Measurements from ENCODE around the gene SH2D3C. TPM values are rescaled to one million over a fixed set of nuclear protein-coding genes. Genes with fewer than 3 reads are reported as not detected.
A peak's percentile ranks its signal among the peaks of the same experiment; 100 is the strongest.

Gene SH2D3C
- total RNA-seq, 4 donors from 2014 or later, result 7.1 to 33.6 (median 17.2) TPM

- ATAC-seq (ENCODE audit: low FRiP score) (no peak), DNase-seq (ENCODE audit: low spot score) (no peak)
- TF ChIP-seq CTCF (IDR thresholded peaks at IDR 0.05), result no peak
Measured at GRCh38 chr9:127794001-127794791, 15.7 kb upstream of the SH2D3C start.

DNA sequence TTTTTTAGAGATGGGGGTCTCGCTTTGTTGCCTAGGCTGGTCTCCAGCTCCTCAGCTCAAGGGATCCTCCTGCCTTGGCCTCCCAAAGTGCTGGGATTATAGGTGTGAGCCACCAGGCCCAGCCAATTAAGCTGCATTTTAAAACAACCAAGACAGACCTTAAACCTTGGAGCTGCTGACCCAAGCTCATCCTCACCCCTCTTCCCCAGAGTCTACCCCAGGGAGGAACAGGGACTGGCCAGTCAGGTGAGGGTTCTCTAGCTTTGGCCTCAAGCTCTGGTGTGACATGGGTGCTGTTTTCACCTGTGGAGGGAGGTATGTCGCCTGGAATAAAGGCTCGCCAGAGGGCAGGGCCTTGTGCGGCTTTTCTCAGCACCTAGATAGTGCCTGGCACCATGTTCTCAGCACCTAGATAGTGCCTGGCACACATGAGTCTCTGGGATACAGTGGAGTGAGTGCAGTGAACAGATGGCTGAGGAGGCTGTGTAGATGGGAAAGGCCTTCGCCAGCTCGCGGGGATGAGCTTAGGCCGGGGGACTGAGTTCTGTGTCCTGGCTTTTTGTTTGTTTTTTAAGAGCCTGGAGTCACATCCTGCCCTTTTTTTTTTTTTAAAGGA lies 14.7 kb upstream of the SH2D3C start:
- TF ChIP-seq CTCF (IDR thresholded peaks at IDR 0.05), result no peak
- ATAC-seq (ENCODE audit: low FRiP score) (no peak), DNase-seq (ENCODE audit: low spot score) (no peak)

DNA sequence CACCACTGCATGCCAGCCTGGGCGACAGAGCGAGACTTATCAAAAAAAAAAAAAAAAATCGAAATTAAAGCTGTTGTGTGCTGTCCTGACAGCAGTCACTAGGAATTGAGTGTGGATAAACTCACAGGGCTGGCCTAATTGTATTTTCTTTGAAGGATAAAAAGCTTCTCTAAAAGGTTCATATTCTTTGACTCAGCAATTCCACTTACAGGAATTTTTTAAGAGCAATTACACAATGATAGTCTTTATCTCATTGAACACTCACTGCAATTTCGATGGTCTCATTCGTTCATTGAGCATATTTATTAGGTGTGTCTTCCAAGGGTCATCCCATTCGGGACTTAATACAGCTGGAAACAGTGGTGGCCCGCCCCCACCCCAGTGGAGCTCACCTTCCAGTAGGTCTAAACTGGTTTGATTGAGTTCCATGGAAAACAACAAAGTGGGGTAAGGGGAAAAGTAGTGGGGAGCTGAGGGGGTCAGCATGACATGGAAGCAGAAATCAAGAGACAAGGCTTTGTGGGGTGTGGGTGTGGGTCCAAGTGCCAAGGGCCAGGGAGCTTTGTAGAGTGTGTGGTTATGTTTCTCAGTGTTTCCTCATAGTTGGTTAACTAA lies 14.1 kb upstream of the SH2D3C start:
- DNase-seq (ENCODE audit: low spot score), result no peak
- no peak for TF ChIP-seq CTCF (IDR thresholded peaks at IDR 0.05)

GRCh38 chr9:127791085-127791484 lies 12.6 kb upstream of the SH2D3C start:
- TF ChIP-seq CTCF (IDR thresholded peaks at IDR 0.05), result no peak
- DNase-seq (ENCODE audit: low spot score) (no peak), ATAC-seq (ENCODE audit: low FRiP score) (no peak)

More for the DNA sequence above, 14.1 kb upstream of the SH2D3C start:
- ATAC-seq (ENCODE audit: low FRiP score), result peak; percentile 43

GRCh38 chr9:127790094-127790855 lies 11.8 kb upstream of the SH2D3C start:
- no peak for DNase-seq (ENCODE audit: low spot score)
- ATAC-seq (ENCODE audit: low FRiP score), result no peak
- TF ChIP-seq CTCF (IDR thresholded peaks at IDR 0.05), result no peak

DNA sequence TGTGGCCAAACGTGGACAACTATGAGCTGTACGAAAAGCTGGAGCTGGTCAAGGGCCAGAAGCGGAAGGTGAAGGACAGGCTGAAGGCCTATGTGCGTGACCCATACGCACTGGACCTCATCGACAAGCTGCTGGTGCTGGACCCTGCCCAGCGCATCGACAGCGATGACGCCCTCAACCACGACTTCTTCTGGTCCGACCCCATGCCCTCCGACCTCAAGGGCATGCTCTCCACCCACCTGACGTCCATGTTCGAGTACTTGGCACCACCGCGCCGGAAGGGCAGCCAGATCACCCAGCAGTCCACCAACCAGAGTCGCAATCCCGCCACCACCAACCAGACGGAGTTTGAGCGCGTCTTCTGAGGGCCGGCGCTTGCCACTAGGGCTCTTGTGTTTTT lies 10.7 kb upstream of the SH2D3C start:
- ATAC-seq (ENCODE audit: low FRiP score) (no peak), DNase-seq (ENCODE audit: low spot score) (no peak)
- no peak for TF ChIP-seq CTCF (IDR thresholded peaks at IDR 0.05)

Data from omental fat pad (tissue), 4 donors.